HepG2 (cell line): ENCODE data around the gene CTCF. TPM values are rescaled to one million over a fixed set of nuclear protein-coding genes. Genes with fewer than 3 reads are reported as not detected.

Experiments
- BCL6 ChIP-seq: IDR thresholded peaks from 2 replicates; pipeline ENCODE4 v1.6.1; 2016; ENCODE audit warnings: missing genetic modification reagents, missing compliant biosample characterization
- CHCHD3 ChIP-seq: sonication (generic); formaldehyde crosslinking; IDR thresholded peaks from 2 replicates; pipeline ENCODE4 v1.8.0; 2022; ENCODE audit warnings: mild to moderate bottlenecking, missing genetic modification reagents, moderate library complexity
- DPF2 ChIP-seq: sonication (generic); formaldehyde crosslinking; IDR thresholded peaks from 2 replicates; pipeline ENCODE4 v1.4.0; 2020; ENCODE audit warnings: mild to moderate bottlenecking, low read depth, missing genetic modification reagents, borderline replicate concordance
- JUN ChIP-seq: sonication (generic); formaldehyde crosslinking; IDR thresholded peaks from 2 replicates; pipeline ENCODE4 v1.4.0; 2020; ENCODE audit warnings: mild to moderate bottlenecking, missing genetic modification reagents
- KAT8 ChIP-seq: IDR thresholded peaks from 2 replicates; pipeline ENCODE4 v1.6.1; 2016; ENCODE audit warnings: missing genetic modification reagents, missing compliant biosample characterization
- KDM1A ChIP-seq: IDR thresholded peaks from 2 replicates; pipeline ENCODE4 v1.6.1; 2016; ENCODE audit warnings: missing compliant biosample characterization
- MAZ ChIP-seq, 2 experiments: sonication (generic) in 1 of 2; formaldehyde crosslinking in 1 of 2; IDR thresholded peaks; 2 replicates each; pipeline versions ENCODE4 v1.5.0 to v1.6.1; 2012 to 2020; ENCODE audit warnings: low read depth in 2 of 2, mild to moderate bottlenecking in 2 of 2, borderline replicate concordance in 1 of 2, improper control_type of control experiment in 1 of 2, low read length in 1 of 2, missing genetic modification reagents in 1 of 2, moderate library complexity in 1 of 2
- MTA1 ChIP-seq: sonication (generic); formaldehyde crosslinking; IDR thresholded peaks from 2 replicates; pipeline ENCODE4 v1.4.0; 2020; ENCODE audit warnings: missing genetic modification reagents, mild to moderate bottlenecking, borderline replicate concordance
- RAD51 ChIP-seq: fragments of 450-650 bp; IDR thresholded peaks from 2 replicates; pipeline ENCODE4 v1.6.1; 2016; ENCODE audit warnings: borderline replicate concordance
- ZMYM2 ChIP-seq: sonication (generic); formaldehyde crosslinking; IDR thresholded peaks from 2 replicates; pipeline ENCODE4 v1.8.0; 2022; ENCODE audit warnings: mild to moderate bottlenecking, missing genetic modification reagents
- ZNF17 ChIP-seq: sonication (generic); formaldehyde crosslinking; IDR thresholded peaks from 2 replicates; pipeline ENCODE4 v1.5.0; 2020; ENCODE audit warnings: mild to moderate bottlenecking, missing genetic modification reagents
- ZNF33B ChIP-seq: sonication (generic); formaldehyde crosslinking; IDR thresholded peaks from 2 replicates; pipeline ENCODE4 v1.5.1; 2020; ENCODE audit warnings: mild to moderate bottlenecking, missing genetic modification reagents
- ZNF414 ChIP-seq: sonication (generic); formaldehyde crosslinking; IDR thresholded peaks from 2 replicates; pipeline ENCODE4 v1.5.0; 2020; ENCODE audit warnings: missing genetic modification reagents
- ZNF451 ChIP-seq: sonication (generic); formaldehyde crosslinking; IDR thresholded peaks from 2 replicates; pipeline ENCODE4 v1.5.0; 2020; ENCODE audit warnings: mild to moderate bottlenecking, missing genetic modification reagents
- ZNF577 ChIP-seq: sonication (generic); formaldehyde crosslinking; IDR thresholded peaks from 2 replicates; pipeline ENCODE4 v1.4.0; 2020; ENCODE audit warnings: mild to moderate bottlenecking, low read depth, missing genetic modification reagents, borderline replicate concordance
- ZNF687 ChIP-seq: sonication (generic); formaldehyde crosslinking; IDR thresholded peaks from 2 replicates; pipeline ENCODE4 v1.5.1; 2020; ENCODE audit warnings: mild to moderate bottlenecking, missing genetic modification reagents, moderate library complexity
- ZNF710 ChIP-seq: sonication (generic); formaldehyde crosslinking; IDR thresholded peaks from 2 replicates; pipeline ENCODE4 v1.5.0; 2020; ENCODE audit warnings: mild to moderate bottlenecking, missing genetic modification reagents, borderline replicate concordance
- ZNF724P ChIP-seq: sonication (generic); formaldehyde crosslinking; IDR thresholded peaks from 2 replicates; pipeline ENCODE4 v1.8.0; 2022; ENCODE audit warnings: missing genetic modification reagents, borderline replicate concordance
- polyA plus RNA-seq, 8 experiments: library from polyadenylated mRNA; depleted of rRNA in 3 of 8; stranded (reverse) in 7 of 8; unstranded in 1 of 8; fragments of >200 nt; fragmentation: Illumina TruSeq in 4 of 8; extraction: Trizol in 4 of 8; gene quantifications; 2 replicates each; pipeline versions ENCODE4 v1.2.1 to v1.2.3, GENCODE V29; 2011 to 2016; ENCODE audit warnings: low read depth in 4 of 8, missing spikeins in 1 of 8, mixed read lengths in 1 of 8; ENCODE audit not compliant: insufficient read depth in 1 of 8
- total RNA-seq, 5 experiments: library from RNA; depleted of rRNA; stranded (reverse); fragments of >200 nt; fragmentation: Illumina TruSeq; extraction: Trizol; gene quantifications; 2 replicates each; pipeline ENCODE4 v1.2.3, GENCODE V29; 2016; ENCODE audit warnings: low read depth in 1 of 5
- TF ChIP-seq, protein P1 (sequence below): sonication (generic); formaldehyde crosslinking; IDR thresholded peaks from 2 replicates; pipeline ENCODE4 v1.5.1; 2020; ENCODE audit warnings: missing genetic modification reagents, mild to moderate bottlenecking, borderline replicate concordance
- TF ChIP-seq, protein P2 (sequence below): fragments of 450-650 bp; IDR thresholded peaks from 2 replicates; pipeline ENCODE4 v1.6.1; 2017

Gene CTCF
- total and polyA plus RNA-seq, 2 of the 13 experiments (the other 11 are each of a cell fraction or from before 2014, with no cell fraction given), result 19.5 to 37.5 TPM

- TF ChIP-seq, protein P1, sequence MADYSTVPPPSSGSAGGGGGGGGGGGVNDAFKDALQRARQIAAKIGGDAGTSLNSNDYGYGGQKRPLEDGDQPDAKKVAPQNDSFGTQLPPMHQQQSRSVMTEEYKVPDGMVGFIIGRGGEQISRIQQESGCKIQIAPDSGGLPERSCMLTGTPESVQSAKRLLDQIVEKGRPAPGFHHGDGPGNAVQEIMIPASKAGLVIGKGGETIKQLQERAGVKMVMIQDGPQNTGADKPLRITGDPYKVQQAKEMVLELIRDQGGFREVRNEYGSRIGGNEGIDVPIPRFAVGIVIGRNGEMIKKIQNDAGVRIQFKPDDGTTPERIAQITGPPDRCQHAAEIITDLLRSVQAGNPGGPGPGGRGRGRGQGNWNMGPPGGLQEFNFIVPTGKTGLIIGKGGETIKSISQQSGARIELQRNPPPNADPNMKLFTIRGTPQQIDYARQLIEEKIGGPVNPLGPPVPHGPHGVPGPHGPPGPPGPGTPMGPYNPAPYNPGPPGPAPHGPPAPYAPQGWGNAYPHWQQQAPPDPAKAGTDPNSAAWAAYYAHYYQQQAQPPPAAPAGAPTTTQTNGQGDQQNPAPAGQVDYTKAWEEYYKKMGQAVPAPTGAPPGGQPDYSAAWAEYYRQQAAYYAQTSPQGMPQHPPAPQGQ, result no peak
- peak; percentile 14; the same call in 1 of the 2 replicates for TF ChIP-seq MTA1 (CRISPR knock-in tag)
- TF ChIP-seq CHCHD3 (CRISPR knock-in tag), result no peak; the same call in 1 of the 2 replicates
- TF ChIP-seq, protein P2, sequence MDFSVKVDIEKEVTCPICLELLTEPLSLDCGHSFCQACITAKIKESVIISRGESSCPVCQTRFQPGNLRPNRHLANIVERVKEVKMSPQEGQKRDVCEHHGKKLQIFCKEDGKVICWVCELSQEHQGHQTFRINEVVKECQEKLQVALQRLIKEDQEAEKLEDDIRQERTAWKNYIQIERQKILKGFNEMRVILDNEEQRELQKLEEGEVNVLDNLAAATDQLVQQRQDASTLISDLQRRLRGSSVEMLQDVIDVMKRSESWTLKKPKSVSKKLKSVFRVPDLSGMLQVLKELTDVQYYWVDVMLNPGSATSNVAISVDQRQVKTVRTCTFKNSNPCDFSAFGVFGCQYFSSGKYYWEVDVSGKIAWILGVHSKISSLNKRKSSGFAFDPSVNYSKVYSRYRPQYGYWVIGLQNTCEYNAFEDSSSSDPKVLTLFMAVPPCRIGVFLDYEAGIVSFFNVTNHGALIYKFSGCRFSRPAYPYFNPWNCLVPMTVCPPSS, result no peak
- TF ChIP-seq ZNF414 (CRISPR knock-in tag), result no peak
- no peak for TF ChIP-seq ZNF33B (CRISPR knock-in tag)
- no peak for TF ChIP-seq ZNF451 (CRISPR knock-in tag)
- TF ChIP-seq MAZ (IDR thresholded peaks at IDR 0.05; ENCODE audit: borderline replicate concordance, low read depth, low read length), result no peak
- TF ChIP-seq MAZ (CRISPR knock-in tag; IDR thresholded peaks at IDR 0.05; ENCODE audit: low read depth), result no peak; the same call in 1 of the 2 replicates
- TF ChIP-seq DPF2 (CRISPR knock-in tag), result no peak
- no peak for TF ChIP-seq ZNF710 (CRISPR knock-in tag)
- no peak for TF ChIP-seq JUN (CRISPR knock-in tag)
- no peak for TF ChIP-seq ZNF17 (CRISPR knock-in tag)
- TF ChIP-seq ZMYM2 (CRISPR knock-in tag), result no peak
- TF ChIP-seq KAT8, result no peak
- TF ChIP-seq RAD51, result no peak
- TF ChIP-seq BCL6, result 0 out of 2 replicates have a peak, but pooled peaks have one; percentile 4
- TF ChIP-seq KDM1A (CRISPR knock-in tag), result no peak; the same call in 1 of the 2 replicates
- TF ChIP-seq ZNF724P (CRISPR knock-in tag), result peak; percentile 75; the same call in 1 of the 2 replicates
- TF ChIP-seq ZNF577 (CRISPR knock-in tag), result no peak
- peak; percentile 7 for TF ChIP-seq ZNF687
Measured at GRCh38 chr16:67529582-67530012, 32.7 kb upstream of the CTCF start (continued).
